ENCODE measurements around the gene PLA2G4D.

The PLA2G4D gene

GRCh38 chr15:42077689-42078088 lies 16.7 kb downstream of the PLA2G4D start:
- Histone ChIP-seq H4K20me1 (ENCODE audit: insufficient read depth) (no peaks in the 10 kb centered on the region), H3K79me2 (ENCODE audit: insufficient read depth, low read depth) (no peaks in the 10 kb centered on the region), H2AFZ (ENCODE audit: low read depth) (no peak overlapping the region), H3K9ac (no peak overlapping the region), H3K36me3 (ENCODE audit: insufficient read depth) (no peaks in the 10 kb centered on the region), H3K27me3 (ENCODE audit: insufficient read depth, low read depth) (no peaks in the 10 kb centered on the region), H3K27ac (no peak overlapping the region), H3K4me2 (no peak overlapping the region), H3K4me3 (IDR thresholded peaks at IDR 0.05; ENCODE audit: insufficient read depth, low read depth, low read length) (no peak overlapping the region), H3K4me1 (ENCODE audit: low read depth, poor library complexity, severe bottlenecking) (no peaks in the 10 kb centered on the region)
- TF ChIP-seq, protein P1, sequence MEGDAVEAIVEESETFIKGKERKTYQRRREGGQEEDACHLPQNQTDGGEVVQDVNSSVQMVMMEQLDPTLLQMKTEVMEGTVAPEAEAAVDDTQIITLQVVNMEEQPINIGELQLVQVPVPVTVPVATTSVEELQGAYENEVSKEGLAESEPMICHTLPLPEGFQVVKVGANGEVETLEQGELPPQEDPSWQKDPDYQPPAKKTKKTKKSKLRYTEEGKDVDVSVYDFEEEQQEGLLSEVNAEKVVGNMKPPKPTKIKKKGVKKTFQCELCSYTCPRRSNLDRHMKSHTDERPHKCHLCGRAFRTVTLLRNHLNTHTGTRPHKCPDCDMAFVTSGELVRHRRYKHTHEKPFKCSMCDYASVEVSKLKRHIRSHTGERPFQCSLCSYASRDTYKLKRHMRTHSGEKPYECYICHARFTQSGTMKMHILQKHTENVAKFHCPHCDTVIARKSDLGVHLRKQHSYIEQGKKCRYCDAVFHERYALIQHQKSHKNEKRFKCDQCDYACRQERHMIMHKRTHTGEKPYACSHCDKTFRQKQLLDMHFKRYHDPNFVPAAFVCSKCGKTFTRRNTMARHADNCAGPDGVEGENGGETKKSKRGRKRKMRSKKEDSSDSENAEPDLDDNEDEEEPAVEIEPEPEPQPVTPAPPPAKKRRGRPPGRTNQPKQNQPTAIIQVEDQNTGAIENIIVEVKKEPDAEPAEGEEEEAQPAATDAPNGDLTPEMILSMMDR (conservative IDR thresholded peaks at IDR 0.05; ENCODE audit: low read depth, low read length): no peak

DNA sequence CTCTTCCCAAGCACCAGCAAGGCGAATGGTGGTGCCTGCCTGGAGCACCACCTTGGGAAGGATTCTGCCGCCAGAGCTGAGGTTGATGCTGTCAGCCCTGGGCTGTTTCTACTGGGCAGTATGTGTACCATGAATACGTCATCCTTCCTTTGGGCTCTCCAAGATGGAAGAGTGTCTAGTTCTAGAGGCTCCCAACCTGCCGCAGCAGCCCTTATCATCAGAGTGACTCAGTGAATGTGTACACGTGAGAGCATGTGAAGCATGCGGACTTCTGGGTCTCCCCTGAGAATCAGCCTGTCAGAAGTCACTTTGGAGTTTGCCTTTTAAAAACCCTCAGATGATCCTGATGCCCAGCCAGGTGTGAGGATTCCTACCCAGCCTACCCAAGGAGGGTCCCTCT lies 20.9 kb downstream of the PLA2G4D start:
- Histone ChIP-seq H3K4me1 (ENCODE audit: low read depth, poor library complexity, severe bottlenecking) (no peaks in the 10 kb centered on the region), H3K9ac (no peak overlapping the region), H3K4me3 (IDR thresholded peaks at IDR 0.05; ENCODE audit: insufficient read depth, low read depth, low read length) (no peak overlapping the region), H4K20me1 (ENCODE audit: insufficient read depth) (no peaks in the 10 kb centered on the region), H3K36me3 (ENCODE audit: insufficient read depth) (no peaks in the 10 kb centered on the region), H3K4me2 (no peak overlapping the region), H3K27ac (no peak overlapping the region), H2AFZ (ENCODE audit: low read depth) (no peak overlapping the region), H3K27me3 (ENCODE audit: insufficient read depth, low read depth) (no peaks in the 10 kb centered on the region), H3K79me2 (ENCODE audit: insufficient read depth, low read depth) (no peaks in the 10 kb centered on the region)
- TF ChIP-seq, protein P1 (conservative IDR thresholded peaks at IDR 0.05; ENCODE audit: low read depth, low read length): no peak

DNA sequence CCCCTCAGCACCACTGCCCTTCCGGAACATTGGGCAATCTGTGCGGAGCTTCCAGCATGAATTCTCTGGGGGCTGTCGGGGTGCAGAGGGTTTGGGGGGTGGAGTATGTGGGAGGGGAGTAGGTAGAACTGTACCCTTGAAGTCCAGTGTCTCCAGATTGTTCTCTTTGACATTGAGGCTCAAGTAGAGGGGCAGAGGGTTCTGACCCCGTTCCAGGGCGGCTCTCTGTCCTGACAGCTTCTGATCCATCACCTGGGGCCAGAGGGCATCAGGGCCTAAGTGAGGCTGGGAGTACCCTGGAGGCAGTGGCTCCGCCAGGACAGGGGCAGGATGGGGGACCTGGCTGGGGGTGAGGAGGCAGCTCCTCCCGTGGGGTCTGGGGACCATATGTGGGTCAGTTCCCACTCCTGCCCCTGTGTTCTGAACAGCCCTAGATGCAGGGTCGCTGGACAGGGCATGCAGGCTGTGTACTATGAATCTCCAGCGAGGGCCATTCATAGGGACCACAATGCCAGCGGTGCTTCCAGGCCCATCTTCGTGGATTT lies 22.1 kb downstream of the PLA2G4D start:
- Histone ChIP-seq H3K27ac (no peak overlapping the region), H2AFZ (ENCODE audit: low read depth) (no peak overlapping the region), H3K4me2 (no peak overlapping the region), H3K79me2 (ENCODE audit: insufficient read depth, low read depth) (no peaks in the 10 kb centered on the region), H3K9ac (no peak overlapping the region), H4K20me1 (ENCODE audit: insufficient read depth) (no peaks in the 10 kb centered on the region), H3K4me3 (IDR thresholded peaks at IDR 0.05; ENCODE audit: insufficient read depth, low read depth, low read length) (no peak overlapping the region), H3K4me1 (ENCODE audit: low read depth, poor library complexity, severe bottlenecking) (no peaks in the 10 kb centered on the region), H3K36me3 (ENCODE audit: insufficient read depth) (no peaks in the 10 kb centered on the region), H3K27me3 (ENCODE audit: insufficient read depth, low read depth) (no peaks in the 10 kb centered on the region)
- TF ChIP-seq, protein P1 (conservative IDR thresholded peaks at IDR 0.05; ENCODE audit: low read depth, low read length): no peak

GRCh38 chr15:42071717-42072116 lies 22.6 kb downstream of the PLA2G4D start:
- H3K27ac ChIP-seq: no peak overlapping the region
- H4K20me1 ChIP-seq (ENCODE audit: insufficient read depth): no peaks in the 10 kb centered on the region
- H3K4me1 ChIP-seq (ENCODE audit: low read depth, poor library complexity, severe bottlenecking): no peaks in the 10 kb centered on the region
- no peak overlapping the region for H3K4me2 ChIP-seq
- no peaks in the 10 kb centered on the region for H3K79me2 ChIP-seq (ENCODE audit: insufficient read depth, low read depth)
- no peak overlapping the region for H2AFZ ChIP-seq (ENCODE audit: low read depth)
- H3K9ac ChIP-seq: no peak overlapping the region
- no peak overlapping the region for H3K4me3 ChIP-seq (IDR thresholded peaks at IDR 0.05; ENCODE audit: insufficient read depth, low read depth, low read length)
- H3K27me3 ChIP-seq (ENCODE audit: insufficient read depth, low read depth): no peaks in the 10 kb centered on the region
- TF ChIP-seq, protein P1 (conservative IDR thresholded peaks at IDR 0.05; ENCODE audit: low read depth, low read length): no peak
- no peaks in the 10 kb centered on the region for H3K36me3 ChIP-seq (ENCODE audit: insufficient read depth)
